Keratinocyte (primary cell): Measurements from ENCODE around the gene MLLT3. TPM values are rescaled to one million over a fixed set of nuclear protein-coding genes. Genes with fewer than 3 reads are reported as not detected.

Experiments
- DNase-seq: peaks from one replicate; pipeline ENCODE4 v3.0.0-alpha.2; 2011; ENCODE audit warnings: low read depth, missing footprints, low spot score
- FAIRE-seq: peaks from 2 replicates; lab custom pipeline; 2011; peaks lifted over from hg19 to GRCh38; lab: Jason Lieb, UNC
- H2AFZ ChIP-seq: 2 replicates; pipeline ENCODE4 v1.6.0; 2012; ENCODE audit warnings: low read length, control low read depth, inconsistent platforms; ENCODE audit not compliant: control insufficient read depth
- H3K27ac ChIP-seq: 2 replicates; pipeline ENCODE4 v1.5.1; 2011; ENCODE audit warnings: low read length; ENCODE audit not compliant: control insufficient read depth, insufficient read depth
- H3K27me3 ChIP-seq: 3 replicates; pipeline ENCODE4 v1.6.0; 2011; ENCODE audit warnings: low read length; ENCODE audit not compliant: control insufficient read depth, insufficient read depth; ENCODE audit errors: extremely low read depth
- H3K36me3 ChIP-seq, 2 experiments: 2 replicates in 1 of 2; 3 replicates in 1 of 2; pipeline ENCODE4 v1.5.1; 2011; ENCODE audit warnings: low read length in 2 of 2, mild to moderate bottlenecking in 1 of 2; ENCODE audit not compliant: control insufficient read depth in 2 of 2, insufficient read depth in 2 of 2; ENCODE audit errors: extremely low read depth in 1 of 2
- H3K4me1 ChIP-seq: 3 replicates; pipeline ENCODE4 v1.5.1; 2011; ENCODE audit warnings: low read length; ENCODE audit not compliant: control insufficient read depth, insufficient read depth; ENCODE audit errors: extremely low read depth
- H3K4me2 ChIP-seq: 3 replicates; pipeline ENCODE4 v1.6.0; 2011; ENCODE audit warnings: low read depth, low read length; ENCODE audit not compliant: control insufficient read depth, insufficient read depth; ENCODE audit errors: extremely low read depth
- H3K4me3 ChIP-seq, 3 experiments: fragments of 200-600 bp in 1 of 3; sonication (generic) in 1 of 3; 2 replicates in 2 of 3; 3 replicates in 1 of 3; pipeline ENCODE4 v1.5.1; 2011 to 2016; ENCODE audit warnings: low read length in 3 of 3, mild to moderate bottlenecking in 3 of 3, control low read depth in 2 of 3, inconsistent platforms in 1 of 3, low read depth in 1 of 3, mixed read lengths in 1 of 3, mixed run types in 1 of 3, moderate library complexity in 1 of 3; ENCODE audit not compliant: control insufficient read depth in 2 of 3, insufficient read depth in 2 of 3; ENCODE audit errors: extremely low read depth in 1 of 3
- H3K79me2 ChIP-seq: 2 replicates; pipeline ENCODE4 v1.6.0; 2012; ENCODE audit warnings: low read length; ENCODE audit not compliant: control insufficient read depth, insufficient read depth
- H3K9ac ChIP-seq: 3 replicates; pipeline ENCODE4 v1.6.0; 2011; ENCODE audit warnings: low read length; ENCODE audit not compliant: control insufficient read depth, insufficient read depth; ENCODE audit errors: extremely low read depth
- H3K9me1 ChIP-seq: 3 replicates; pipeline ENCODE4 v1.6.0; 2011; ENCODE audit warnings: low read length; ENCODE audit not compliant: control insufficient read depth, insufficient read depth; ENCODE audit errors: extremely low read depth
- H3K9me3 ChIP-seq: 2 replicates; pipeline ENCODE4 v1.5.1; 2012; ENCODE audit warnings: low read depth, low read length; ENCODE audit not compliant: control insufficient read depth
- H4K20me1 ChIP-seq: 3 replicates; pipeline ENCODE4 v1.6.0; 2011; ENCODE audit warnings: low read length; ENCODE audit not compliant: control insufficient read depth, insufficient read depth; ENCODE audit errors: extremely low read depth
- CTCF ChIP-seq, 3 experiments: IDR thresholded peaks in 1 of 3; conservative IDR thresholded peaks in 1 of 3; optimal IDR thresholded peaks in 1 of 3; 2 replicates in 2 of 3; 3 replicates in 1 of 3; pipeline versions ENCODE3 to v1.5.1; 2011; ENCODE audit warnings: low read length in 3 of 3, mild to moderate bottlenecking in 3 of 3, moderate library complexity in 2 of 3, control low read depth in 1 of 3, inconsistent platforms in 1 of 3; ENCODE audit not compliant: insufficient read depth in 2 of 3; ENCODE audit errors: extremely low read depth in 1 of 3
- EZH2 ChIP-seq: IDR thresholded peaks from one replicate; pipeline ENCODE4 v1.6.1; 2012; ENCODE audit warnings: inconsistent platforms, mild to moderate bottlenecking, low read length, moderate library complexity
- dilution Hi-C: fragments of 300-500 bp; cut with MboI; formaldehyde crosslinking; loops from one replicate; pipeline ENCODE4 v1.7.0; 2020; ENCODE audit warnings: low sequenced_read_pairs; ENCODE audit not compliant: extremely low pct_ligation_motif_present
- polyA plus RNA-seq, 5 experiments: library from polyadenylated mRNA; depleted of rRNA in 3 of 5; stranded (reverse) in 3 of 5; stranded (forward) in 1 of 5; unstranded in 1 of 5; fragments of >200 nt; gene quantifications; 1 replicate in 1 of 5; 2 replicates in 3 of 5; 3 replicates in 1 of 5; pipeline versions ENCODE4 v1.2.1 to v1.2.3, GENCODE V29; 2011 to 2012; ENCODE audit warnings: missing spikeins in 2 of 5, low read depth in 1 of 5, low replicate concordance in 1 of 5

MLLT3 gene
- polyA plus RNA-seq, 1 donor (not counting 4 experiments of a cell fraction or from before 2014, with no cell fraction given) = 17.0 TPM

- FAIRE-seq (no peak), DNase-seq (no peak)
- H3K9me3 ChIP-seq = no peaks in the 10 kb centered on the region
- H3K4me1 ChIP-seq = no peaks in the 10 kb centered on the region
- H3K36me3 ChIP-seq = no peaks in the 10 kb centered on the region
- no peaks in the 10 kb centered on the region for H3K9me1 ChIP-seq
- dilution Hi-C loops = loop anchor here (10.0 kb wide), 1 partner anchor 56 kb away; no protein-coding TSS in a partner anchor
- H2AFZ ChIP-seq = no peak overlapping the region
- no peak overlapping the region for H3K9ac ChIP-seq
- H3K27ac ChIP-seq = no peak overlapping the region
- H3K27me3 ChIP-seq = no peaks in the 10 kb centered on the region
- TF ChIP-seq EZH2 (no peak), CTCF (optimal IDR thresholded peaks at IDR 0.05 in 1 of 3, IDR thresholded peaks at IDR 0.05 in 1 of 3, conservative IDR thresholded peaks at IDR 0.05 in 1 of 3; ENCODE audit: extremely low read depth in 1 of 3, insufficient read depth in 2 of 3, low read length in 3 of 3) (no peak)
- no peak overlapping the region for H3K4me2 ChIP-seq
- no peaks in the 10 kb centered on the region for H3K79me2 ChIP-seq
- no peaks in the 10 kb centered on the region for H4K20me1 ChIP-seq
- no peak overlapping the region for H3K4me3 ChIP-seq
Measured at GRCh38 chr9:20418485-20418884, 203.8 kb downstream of the MLLT3 start.

- dilution Hi-C loops = loop anchor here (10.0 kb wide), 1 partner anchor 57 kb away; no protein-coding TSS in a partner anchor
- DNase-seq (no peak), FAIRE-seq (no peak)
- H3K9me3 ChIP-seq = no peaks in the 10 kb centered on the region
- TF ChIP-seq EZH2 (no peak), CTCF (optimal IDR thresholded peaks at IDR 0.05 in 1 of 3, IDR thresholded peaks at IDR 0.05 in 1 of 3, conservative IDR thresholded peaks at IDR 0.05 in 1 of 3; ENCODE audit: extremely low read depth in 1 of 3, insufficient read depth in 2 of 3, low read length in 3 of 3) (no peak)
- no peak overlapping the region for H3K4me3 ChIP-seq
- no peaks in the 10 kb centered on the region for H3K36me3 ChIP-seq
- no peaks in the 10 kb centered on the region for H3K9me1 ChIP-seq
- no peak overlapping the region for H3K9ac ChIP-seq
- no peak overlapping the region for H3K4me2 ChIP-seq
- H3K79me2 ChIP-seq = no peaks in the 10 kb centered on the region
- H3K27ac ChIP-seq = no peak overlapping the region
- no peak overlapping the region for H2AFZ ChIP-seq
- H3K27me3 ChIP-seq = no peaks in the 10 kb centered on the region
- no peaks in the 10 kb centered on the region for H4K20me1 ChIP-seq
- H3K4me1 ChIP-seq = no peaks in the 10 kb centered on the region
Measured at GRCh38 chr9:20417373-20418080, 204.8 kb downstream of the MLLT3 start.
